GM23248 (cell line): ENCODE results near the gene FPGS.

Experiments used
- EZH2 ChIP-seq: fragments of 200-600 bp; sonication (generic); IDR thresholded peaks from 2 replicates; pipeline ENCODE4 v1.6.1; 2018; ENCODE audit warnings: antibody characterized with exemption, mild to moderate bottlenecking; ENCODE audit not compliant: insufficient read depth, poor library complexity, severe bottlenecking
- EZH2phosphoT487 ChIP-seq: fragments of 200-600 bp; sonication (generic); IDR thresholded peaks from 2 replicates; pipeline ENCODE4 v1.6.1; 2018; ENCODE audit warnings: antibody characterized with exemption, moderate library complexity, mild to moderate bottlenecking, low read depth; ENCODE audit not compliant: insufficient read depth

- TF ChIP-seq EZH2 = no peak
- TF ChIP-seq EZH2phosphoT487 = no peak
Measured at GRCh38 chr9:127791085-127791484, 11.6 kb upstream of the FPGS start.
